HG03108 (cell line): ENCODE results near the gene SLC6A17.

Experiments
- ATAC-seq: cut with Tn5 transposase; IDR thresholded peaks from one replicate; pipeline ENCODE4 v1.9.1; 2021; ENCODE audit warnings: moderate library complexity; ENCODE audit not compliant: unreplicated experiment

The SLC6A17 gene

DNA sequence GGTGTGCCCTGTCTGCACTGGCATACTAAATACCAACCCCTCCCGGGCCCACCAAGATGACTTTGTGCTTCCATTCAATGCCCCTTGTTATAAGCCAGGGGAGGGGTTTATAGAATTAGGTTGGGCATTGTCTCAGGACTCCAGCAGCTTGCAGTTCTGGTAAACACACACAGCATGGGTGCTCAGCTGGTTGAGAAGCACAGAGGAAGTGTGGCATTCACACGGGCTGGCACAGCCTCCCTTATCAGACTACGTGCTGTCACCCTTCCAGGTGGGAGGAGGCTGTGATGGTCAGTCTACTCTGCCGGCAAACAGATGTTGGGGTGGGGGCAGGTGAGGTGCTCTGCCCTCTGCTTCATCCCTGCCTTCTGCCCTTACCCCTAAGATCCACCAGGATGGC, 15.0 kb upstream of the SLC6A17 start:
- ATAC-seq, result no peak

DNA sequence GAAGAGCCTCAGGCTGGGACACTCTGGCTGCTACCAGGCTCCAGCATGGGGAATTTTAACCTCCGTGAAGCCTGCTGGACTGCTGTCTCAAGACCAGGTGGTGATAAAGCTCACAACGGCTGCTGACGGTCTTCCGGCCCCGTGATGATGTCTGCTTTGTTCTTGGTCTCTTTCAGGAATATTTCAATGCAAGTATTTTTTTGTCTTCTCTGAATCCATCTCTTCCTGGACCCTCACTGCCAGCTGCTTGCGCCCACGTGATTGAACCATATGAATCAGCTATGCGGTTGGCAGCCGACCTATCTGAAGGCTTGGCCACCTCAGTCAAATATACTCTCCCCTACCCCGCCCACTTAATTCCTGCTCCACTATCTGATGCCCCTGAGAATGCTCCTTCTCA, 14.6 kb upstream of the SLC6A17 start:
- no peak for ATAC-seq

DNA sequence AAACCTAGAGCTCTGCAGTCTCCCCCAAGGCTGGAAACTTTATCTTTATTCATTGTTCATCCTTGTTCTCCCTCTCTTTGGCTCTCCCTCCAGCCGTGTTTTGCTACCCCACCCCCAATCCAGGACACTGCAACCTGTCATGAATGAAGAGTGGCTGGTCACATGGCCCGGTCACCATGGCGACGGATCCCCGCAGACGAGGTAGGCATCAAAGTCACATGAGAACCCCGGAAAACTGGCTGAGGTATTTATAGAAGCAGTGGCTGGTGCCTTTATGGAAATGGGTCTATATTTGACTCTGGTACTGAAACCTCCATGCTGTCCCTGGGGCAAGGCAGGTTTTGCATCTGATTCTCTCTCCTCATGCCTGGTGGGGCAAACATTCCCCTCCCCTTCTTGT, 13.4 kb upstream of the SLC6A17 start:
- no peak for ATAC-seq

DNA sequence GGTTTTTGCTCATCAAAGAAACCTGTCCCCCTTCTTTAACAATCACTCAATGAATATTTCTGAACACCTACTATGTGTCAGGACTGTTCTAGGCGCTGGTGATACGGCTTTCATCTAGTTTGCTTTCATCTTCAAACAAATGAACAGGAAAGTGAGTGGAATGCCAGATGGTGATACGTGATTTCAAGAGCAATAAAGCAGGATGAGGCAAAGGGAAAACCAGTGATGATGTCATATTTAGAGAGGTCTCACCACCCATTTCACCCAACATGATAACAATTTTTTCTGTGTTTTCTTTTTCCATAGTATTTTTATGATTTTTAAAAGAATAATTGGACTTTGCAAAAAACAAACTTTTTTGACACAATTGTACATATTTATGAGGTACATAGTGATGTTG, 11.3 kb upstream of the SLC6A17 start:
- no peak for ATAC-seq

DNA sequence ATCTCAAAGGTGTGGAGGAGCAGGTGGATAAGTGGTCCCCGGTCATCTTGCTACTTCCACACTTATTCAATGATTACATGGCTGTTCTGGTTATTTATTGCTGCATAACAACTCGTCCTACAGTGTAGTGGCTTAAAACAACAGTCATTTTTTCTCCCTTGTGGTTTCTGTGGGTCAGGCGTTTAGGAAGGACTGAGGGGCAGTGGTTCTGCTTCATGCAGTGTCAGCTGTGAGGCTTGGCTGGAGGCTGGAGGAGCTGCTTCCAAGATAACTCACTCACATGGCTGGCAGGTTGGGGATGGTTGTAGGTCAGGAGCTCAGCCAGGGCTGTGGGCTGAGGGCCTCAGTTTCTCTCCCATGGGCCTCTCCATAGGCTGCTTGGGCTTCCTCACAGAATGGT, 5.9 kb upstream of the SLC6A17 start:
- ATAC-seq, result no peak

DNA sequence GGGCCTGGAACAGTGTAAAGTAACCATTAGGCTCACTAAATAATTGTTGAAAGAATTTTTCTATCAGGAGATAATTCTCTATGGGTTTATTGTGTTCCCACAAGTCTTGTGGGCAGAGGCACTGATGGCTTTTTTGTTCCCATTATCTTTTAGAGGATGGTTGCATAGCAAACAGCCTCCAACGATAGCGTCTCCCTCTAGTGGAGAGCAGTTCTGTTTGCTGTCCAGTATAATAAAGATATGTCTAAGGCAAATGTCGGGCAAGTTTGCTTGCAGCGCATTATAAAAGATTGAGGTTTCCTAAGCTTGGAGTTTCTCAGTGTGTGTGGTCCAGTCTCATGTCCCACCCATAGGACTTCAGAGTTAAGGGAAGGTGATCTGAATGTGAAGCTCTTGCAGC, 1.3 kb upstream of the SLC6A17 start:
- no peak for ATAC-seq

DNA sequence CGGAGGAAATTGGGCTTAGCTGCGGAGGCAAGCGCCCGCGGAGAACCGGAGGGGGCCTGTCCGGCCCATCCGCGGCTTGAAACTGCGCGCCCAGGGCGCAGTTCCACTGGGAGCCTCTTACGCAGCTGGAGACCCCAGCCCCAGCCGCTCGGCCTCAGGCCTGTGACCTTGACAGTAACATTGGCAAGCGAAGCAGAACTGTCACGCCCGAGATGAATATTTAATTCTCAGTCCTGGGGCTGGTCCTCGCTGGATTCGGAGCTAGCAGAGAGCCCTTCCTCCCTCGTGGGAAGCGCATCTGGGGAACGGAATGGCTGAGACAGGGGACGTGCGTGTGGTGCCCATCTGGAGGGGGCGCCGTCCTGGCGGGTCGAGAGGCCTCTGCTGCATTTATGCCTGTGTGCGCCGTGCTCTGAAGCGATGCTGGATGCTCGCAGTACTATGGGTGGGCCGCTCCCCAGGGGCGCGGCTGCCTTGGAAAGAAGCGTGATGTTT, 928 bp downstream of the SLC6A17 start:
- ATAC-seq, result no peak

DNA sequence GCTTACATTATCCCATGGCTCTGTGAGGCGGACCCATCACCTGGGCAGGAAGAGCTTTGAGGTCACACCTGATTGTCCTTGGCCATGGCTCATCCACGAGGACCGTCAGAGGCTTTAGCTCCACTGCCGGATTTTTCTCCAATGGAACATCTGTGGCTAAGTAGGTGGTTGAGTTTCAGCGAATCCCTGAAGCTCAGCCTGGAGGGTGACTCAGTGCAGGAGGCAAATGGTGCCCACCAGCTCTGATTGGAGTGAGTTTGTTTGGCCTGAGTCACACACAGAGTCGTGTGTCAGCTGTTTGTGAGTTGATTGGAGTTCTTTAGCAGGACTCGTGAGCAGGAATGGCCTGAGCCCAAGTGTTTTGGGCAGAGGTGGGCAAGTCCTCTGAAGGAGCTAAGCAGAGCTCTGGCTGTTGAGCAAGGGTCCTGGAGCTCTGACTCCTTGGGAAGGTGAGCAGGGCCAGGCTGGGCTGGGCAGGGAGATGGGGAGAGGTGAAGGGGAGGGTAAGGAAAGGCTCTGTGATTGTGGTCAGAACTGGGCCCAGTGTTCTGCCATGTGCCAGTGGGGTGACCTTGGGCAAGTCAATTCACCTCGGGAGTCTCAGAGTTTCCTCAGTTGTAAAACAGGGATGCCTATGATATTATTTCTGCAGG, 2.0 kb downstream of the SLC6A17 start:
- ATAC-seq, result no peak

DNA sequence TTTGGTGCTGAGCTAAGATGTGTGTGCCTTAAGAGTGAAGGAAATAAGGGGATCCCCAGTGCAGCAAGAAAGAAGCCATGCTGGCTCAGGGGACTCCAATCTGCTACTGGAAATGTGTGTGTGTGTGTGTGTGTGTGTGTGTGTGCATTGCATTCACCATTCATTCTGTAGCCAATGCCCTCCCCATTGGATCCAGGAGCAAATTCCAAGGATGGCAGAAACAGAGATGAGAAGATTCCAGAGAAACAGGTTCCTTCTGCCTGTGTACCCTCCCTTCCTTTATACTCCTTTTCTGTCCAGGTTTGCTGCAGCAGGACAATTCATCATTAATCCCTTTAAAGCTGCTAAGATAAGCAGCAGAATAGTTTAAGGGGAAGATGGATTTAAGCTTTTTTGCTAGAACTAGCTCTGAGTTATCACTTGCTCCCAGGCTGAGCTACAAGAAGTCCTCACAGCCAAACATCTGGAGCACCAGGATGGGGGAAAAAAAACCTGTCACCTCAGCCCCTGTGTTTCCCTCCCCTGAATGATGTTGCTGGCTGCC, 3.2 kb downstream of the SLC6A17 start:
- ATAC-seq, result no peak

DNA sequence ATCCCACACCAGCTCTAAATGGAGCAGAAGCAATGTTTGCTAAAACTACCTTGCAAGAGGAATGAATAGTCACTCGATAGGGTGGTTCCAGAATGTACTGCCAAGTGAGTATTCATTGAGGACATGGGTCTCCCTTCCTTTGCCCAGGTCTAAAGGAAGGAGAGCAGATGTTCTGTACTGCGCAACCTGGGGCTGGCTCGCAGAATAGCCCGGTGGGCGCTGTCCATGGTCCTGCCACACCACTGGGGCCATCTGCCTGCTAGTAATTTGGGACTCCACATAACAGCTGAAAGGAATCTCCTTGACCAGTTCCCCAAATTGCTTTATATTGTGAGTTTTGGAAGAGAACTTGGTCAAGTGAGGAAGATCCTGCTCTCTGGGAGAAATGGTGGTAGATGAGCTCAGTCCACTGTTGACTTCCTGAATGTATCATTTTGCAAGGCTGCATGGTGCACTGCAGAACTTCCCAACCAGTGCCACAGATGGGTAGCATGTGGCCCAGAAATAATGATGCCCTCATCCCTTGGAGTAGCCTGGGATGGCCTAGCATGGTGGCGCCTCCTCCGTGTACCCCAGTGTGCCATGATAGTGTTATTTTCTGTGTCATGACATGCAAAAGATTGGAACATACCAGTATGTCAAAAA, 5.7 kb downstream of the SLC6A17 start:
- no peak for ATAC-seq

DNA sequence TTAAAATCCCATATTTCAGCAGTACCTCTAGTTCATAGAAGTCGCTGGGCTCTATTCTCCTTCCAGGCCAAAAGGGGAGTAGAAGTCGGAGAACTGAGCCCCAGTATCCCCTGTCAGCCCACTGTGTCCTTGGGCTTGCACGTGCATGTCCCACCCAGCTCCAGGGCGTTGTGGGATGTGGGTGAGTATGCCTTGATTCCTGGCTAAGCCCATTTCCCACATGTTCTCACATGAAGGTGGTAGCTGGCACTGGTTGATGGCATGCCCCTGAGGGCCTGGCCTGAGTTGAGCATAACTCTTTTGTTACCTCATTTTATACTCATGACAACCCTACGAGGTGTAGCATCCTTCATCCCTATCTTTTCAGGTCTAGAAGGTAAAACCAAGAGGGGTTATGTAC, 8.0 kb downstream of the SLC6A17 start:
- no peak for ATAC-seq

DNA sequence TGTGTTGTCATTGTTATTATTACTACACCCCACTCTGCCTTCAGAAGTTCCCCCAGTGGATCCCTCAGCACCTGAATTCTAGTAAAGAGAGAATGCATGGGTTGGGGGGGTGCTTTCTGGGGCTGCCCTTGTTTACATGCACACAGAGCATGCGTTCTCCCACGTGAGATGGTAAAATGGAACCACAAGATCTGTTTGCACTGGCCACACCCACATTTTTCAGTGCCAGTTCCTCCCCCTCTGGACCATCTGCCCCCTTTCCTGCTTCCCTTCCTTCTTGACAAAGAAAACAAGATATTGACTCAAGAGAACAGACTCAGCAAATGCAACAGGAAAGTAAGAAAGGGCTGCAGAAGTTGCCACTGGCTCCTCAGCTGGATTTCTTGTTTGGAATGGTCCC, 8.9 kb downstream of the SLC6A17 start:
- no peak for ATAC-seq

DNA sequence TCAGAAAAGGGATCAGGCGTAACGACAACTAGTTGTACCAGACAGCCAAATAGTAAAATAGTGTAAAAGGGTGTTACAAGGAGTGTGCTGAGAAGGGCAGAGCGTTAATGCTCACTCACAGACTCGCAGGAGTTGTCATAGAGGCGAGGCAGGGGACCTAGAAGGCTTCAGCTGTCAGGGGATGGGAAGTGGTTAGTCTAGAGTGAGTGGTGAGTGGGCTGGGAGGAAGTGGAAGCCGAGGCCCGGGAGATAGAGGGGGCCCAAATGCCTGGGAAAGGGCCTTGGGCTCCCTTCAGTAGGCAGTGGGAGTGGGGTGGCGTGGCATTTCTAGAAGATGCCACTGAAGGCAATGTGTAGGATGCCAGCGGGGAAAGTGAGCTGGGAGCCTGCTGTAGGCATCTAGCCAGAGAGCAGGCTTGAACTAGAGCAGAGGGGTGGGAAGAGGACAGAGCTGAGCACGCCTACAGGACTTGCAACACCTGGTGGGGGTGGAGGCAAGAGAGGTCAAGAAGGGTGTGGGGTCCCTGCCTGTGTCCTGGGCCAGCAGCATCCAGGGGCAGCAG, 10.3 kb downstream of the SLC6A17 start:
- ATAC-seq, result no peak

DNA sequence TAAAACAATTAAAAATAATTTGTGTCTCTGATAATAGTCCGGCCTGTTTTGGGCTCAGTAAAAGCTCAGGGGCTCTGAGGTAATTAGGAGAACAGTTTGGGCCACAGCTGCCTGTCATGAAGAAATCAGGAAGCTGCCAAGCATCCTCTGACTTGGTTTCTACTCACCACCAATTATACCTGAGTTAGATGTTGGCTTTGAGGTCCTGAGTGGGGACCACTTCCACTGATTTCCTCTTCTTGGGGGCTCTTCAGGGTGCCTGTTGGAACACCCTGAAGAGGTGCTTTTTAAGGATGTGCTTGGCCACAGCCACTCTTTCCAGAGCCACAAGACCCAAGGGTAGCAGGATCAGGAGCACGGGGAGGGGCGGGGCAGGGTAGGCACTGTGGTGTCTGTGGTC, 10.9 kb downstream of the SLC6A17 start:
- no peak for ATAC-seq

DNA sequence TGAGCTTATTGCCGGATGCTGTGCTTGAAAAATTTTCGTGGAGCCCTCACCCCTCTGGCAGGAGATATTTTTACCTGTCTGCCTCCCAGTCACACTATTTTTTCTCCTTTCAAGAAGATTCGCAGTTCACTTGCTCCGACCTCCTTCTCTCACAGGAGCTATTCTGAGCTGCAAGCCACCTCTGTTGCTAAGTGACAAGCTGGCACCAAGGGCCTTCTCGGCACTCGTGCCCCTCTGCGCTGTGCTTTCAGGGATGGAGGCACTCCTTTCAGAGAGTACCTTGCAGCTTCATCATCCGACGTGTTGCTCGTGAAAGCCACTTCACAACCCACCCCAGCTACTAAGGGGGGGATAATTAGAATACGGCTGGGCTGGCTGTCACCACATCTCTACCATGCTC, 11.6 kb downstream of the SLC6A17 start:
- no peak for ATAC-seq

DNA sequence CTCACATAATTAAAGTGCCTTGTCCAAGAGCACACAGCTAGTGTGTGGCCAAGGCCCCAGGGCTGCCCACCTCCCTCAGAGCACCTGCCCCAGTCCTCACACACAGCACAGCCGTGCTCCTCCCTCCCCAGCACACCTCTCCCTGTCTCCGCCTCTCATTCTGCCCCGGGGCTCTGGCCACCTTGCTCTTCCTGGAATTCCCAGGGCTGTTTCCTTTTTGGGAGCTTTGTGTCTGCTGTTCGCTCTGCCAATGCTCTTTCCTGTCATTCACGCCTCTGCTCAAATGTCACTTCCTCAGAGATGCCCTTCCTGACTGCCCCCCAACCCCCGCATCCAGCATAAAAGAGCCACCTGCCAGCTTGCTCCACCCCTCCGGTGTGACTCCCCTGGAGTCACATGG, 13.3 kb downstream of the SLC6A17 start:
- ATAC-seq, result no peak

DNA sequence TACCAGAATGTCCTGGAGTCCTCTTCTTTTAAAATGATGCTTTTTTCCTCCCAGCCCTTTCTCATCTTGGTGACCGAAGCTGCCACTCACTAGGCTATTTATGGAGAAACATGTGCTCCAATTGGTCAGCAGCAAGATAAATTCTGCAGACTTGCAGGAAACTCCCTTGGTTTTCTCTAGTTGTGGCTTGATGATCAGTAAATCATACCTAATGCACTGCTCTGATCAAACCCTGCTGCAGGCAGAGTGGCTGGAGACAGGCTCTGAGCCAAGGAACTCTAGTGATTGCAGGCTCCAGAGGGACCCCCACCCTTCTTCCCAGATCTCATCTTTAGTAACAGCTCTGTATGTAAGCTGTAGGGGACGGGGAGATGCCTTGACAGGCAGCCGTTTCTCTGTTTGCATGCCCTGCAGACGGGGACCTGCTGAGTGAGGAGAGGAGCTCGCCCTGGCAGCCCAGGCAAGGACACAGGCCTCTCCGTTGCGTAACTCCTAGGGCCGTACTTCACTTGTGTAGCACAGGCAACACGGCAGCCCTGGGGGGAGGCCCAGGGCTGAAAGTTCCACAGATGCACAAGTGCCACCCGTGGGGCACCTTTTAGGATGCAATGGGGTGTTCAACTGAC, 14.5 kb downstream of the SLC6A17 start:
- ATAC-seq, result no peak

DNA sequence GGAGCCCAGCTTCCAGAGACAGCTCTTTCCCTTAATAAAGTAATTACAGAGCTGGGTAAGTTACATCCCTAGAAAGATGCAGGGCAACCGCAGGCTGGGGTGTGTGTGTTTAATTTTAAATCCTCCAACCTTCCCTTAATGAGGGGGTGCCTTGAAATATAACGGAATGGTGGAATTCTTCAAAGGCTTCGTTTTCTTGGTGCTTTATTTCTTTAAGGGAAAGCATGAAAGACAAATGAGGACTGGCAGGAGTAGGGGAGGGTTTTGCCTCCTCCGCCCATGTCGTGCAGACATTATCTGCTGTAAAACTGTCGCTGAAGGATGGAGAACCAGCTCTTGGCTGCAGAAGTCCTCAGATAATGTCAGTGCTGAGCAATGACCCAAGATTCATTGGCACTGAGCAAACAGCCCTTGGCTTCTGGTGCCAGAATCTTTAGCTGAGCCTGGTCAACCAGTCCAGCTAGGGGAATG, 15.5 kb downstream of the SLC6A17 start:
- no peak for ATAC-seq

DNA sequence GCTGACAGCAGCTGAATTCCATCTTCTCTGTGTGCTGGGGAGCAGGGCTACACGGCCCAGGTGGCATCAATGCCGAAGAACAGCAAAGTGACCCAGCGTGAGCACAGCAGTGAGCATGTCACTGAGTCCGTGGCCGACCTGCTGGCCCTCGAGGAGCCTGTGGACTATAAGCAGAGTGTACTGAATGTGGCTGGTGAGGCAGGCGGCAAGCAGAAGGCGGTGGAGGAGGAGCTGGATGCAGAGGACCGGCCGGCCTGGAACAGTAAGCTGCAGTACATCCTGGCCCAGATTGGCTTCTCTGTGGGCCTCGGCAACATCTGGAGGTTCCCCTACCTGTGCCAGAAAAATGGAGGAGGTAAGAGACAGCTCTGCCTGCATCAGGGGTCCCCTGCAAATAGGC, 16.6 kb downstream of the SLC6A17 start:
- ATAC-seq, result no peak

DNA sequence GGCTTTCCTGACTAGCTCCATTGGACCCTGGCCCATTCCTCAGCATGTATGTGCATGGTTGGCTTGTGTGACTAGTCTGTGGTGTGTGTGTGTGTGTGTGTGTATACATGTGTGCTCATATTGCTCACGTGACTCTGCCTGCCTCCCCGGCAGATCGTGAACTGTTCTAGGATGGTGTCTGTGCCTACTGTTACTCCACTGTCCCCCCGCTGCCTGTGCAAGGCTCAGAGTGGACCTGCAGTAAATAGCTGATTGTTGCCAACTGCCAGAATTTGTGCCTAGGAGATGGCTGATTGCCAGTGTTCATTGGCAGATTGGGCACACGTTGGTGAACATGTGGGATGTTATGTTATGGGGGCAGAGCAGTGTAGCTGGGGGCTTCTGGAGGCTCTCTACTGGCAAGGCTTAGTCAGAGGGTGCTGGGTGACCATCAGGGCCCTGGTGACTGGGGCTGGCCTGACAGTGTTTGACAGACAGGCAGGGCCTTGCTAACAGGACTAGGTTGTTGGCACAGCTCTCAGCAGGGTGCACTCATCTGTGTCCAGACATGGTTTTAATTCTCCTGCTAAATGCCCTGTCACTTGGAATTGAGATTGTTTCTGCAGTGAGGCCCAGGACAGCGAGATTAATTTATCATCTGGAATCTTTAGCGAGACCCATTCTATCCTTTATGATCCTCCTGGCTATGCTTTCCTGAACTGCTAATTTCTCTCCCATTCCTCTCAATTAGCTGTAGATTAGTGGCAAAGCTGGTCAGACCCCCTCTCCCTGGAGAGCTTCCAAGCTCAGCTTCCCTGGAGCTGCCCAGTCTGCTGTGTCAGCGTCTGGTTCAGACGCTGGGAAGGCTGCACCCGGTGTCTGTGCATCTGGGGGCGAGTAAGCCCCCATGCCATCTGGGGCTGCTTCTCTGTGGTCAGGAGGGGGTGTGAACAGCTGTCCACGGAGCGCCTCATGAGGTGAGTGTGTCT, 20.8 kb downstream of the SLC6A17 start:
- no peak for ATAC-seq

DNA sequence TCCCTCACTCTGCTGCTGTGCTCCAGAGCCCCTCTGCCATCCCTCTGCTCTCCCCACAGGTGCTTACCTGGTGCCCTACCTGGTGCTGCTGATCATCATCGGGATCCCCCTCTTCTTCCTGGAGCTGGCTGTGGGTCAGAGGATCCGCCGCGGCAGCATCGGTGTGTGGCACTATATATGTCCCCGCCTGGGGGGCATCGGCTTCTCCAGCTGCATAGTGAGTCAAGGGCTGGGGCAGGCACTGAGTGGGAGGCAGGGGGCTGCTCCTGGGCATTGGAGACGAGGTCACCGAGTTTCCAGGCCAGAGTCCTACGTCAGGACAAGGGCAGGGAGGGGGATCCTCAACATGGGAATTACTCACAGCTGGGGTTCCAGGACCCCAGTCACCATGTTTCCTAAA, 21.7 kb downstream of the SLC6A17 start:
- no peak for ATAC-seq
